HAP-1 (cell line): Measurements from ENCODE around the gene CD247.

Experiments used
- DNase-seq, 2 experiments: peaks; one replicate each; pipeline ENCODE4 v3.0.0-alpha.2; 2016 to 2020; ENCODE audit warnings: low spot score in 2 of 2
- H3K27me3 ChIP-seq: fragments of 250-450 bp; sonication (Bioruptor Pico); 2 replicates; pipeline ENCODE4 v1.5.1; 2020; ENCODE audit warnings: low read depth, mild to moderate bottlenecking, moderate library complexity
- H3K36me3 ChIP-seq: fragments of 250-450 bp; sonication (Bioruptor Pico); replicated peaks from 2 replicates; pipeline ENCODE4 v1.5.1; 2020; ENCODE audit warnings: mild to moderate bottlenecking
- H3K4me1 ChIP-seq: fragments of 250-450 bp; sonication (Bioruptor Pico); 2 replicates; pipeline ENCODE4 v1.5.1; 2020; ENCODE audit warnings: mild to moderate bottlenecking
- H3K4me3 ChIP-seq: fragments of 250-450 bp; sonication (Bioruptor Pico); 2 replicates; pipeline ENCODE4 v1.5.1; 2020; ENCODE audit warnings: mild to moderate bottlenecking, moderate library complexity
- H3K9me3 ChIP-seq: fragments of 250-450 bp; sonication (Bioruptor Pico); 2 replicates; pipeline ENCODE4 v1.5.1; 2020; ENCODE audit warnings: mild to moderate bottlenecking, moderate library complexity
- in situ Hi-C: fragments of 300-500 bp; cut with MboI; formaldehyde crosslinking; loops from 3 replicates; pipeline ENCODE4 v1.14.3; 2020; ENCODE audit warnings: low sequenced_read_pairs, inconsistent platforms, mixed read lengths

CD247 gene

GRCh38 chr1:167463875-167464575 lies 54.3 kb downstream of the CD247 start:
- in situ Hi-C loops: loop anchor here (10.0 kb wide), 1 partner anchor 61 kb away; no protein-coding TSS in a partner anchor
- Histone ChIP-seq H3K4me1 (peaks cover 8% of the 10 kb centered on the region), H3K9me3 (no peaks in the 10 kb centered on the region), H3K4me3 (no peak overlapping the region), H3K27me3 (no peaks in the 10 kb centered on the region), H3K36me3 (no peaks in the 10 kb centered on the region)
- peak in 1 of 2 experiments; percentile 1 for DNase-seq

DNA sequence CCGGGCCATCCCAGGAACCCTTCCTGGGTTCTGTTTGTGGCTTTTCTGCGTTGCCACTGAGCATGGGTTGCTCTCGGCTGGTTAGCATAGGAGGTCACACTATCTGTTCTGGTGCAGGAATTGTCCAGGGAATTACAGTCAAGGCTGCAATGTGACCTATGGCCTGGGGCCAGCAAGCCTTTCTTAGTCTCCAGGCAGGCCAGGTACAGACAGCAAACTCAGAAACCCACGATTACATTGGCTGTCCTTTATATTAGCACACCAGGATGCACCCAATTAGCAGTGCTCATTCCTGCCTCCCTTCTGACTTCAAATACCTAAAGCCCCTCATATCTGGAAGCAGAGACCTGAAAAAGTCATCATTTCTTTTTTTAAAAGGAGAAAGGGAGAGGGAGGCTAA lies 55.2 kb downstream of the CD247 start:
- Histone ChIP-seq H3K4me3 (no peak overlapping the region), H3K27me3 (no peaks in the 10 kb centered on the region), H3K36me3 (no peaks in the 10 kb centered on the region), H3K9me3 (no peaks in the 10 kb centered on the region), H3K4me1 (peaks cover 8% of the 10 kb centered on the region)
- in situ Hi-C loops: loop anchor here (10.0 kb wide), 1 partner anchor 62 kb away; no protein-coding TSS in a partner anchor
- peak in 1 of 2 experiments; percentile 3 for DNase-seq

- H3K4me3 ChIP-seq: no peak overlapping the region
- H3K9me3 ChIP-seq: no peaks in the 10 kb centered on the region
- H3K36me3 ChIP-seq: no peaks in the 10 kb centered on the region
- in situ Hi-C loops: loop anchor here (10.0 kb wide), 1 partner anchor 62 kb away; no protein-coding TSS in a partner anchor
- peaks cover 7% of the 10 kb centered on the region for H3K4me1 ChIP-seq
- peak in 1 of 2 experiments; percentile 5 for DNase-seq
- no peaks in the 10 kb centered on the region for H3K27me3 ChIP-seq
Measured at GRCh38 chr1:167462341-167462740, 56.0 kb downstream of the CD247 start.

DNA sequence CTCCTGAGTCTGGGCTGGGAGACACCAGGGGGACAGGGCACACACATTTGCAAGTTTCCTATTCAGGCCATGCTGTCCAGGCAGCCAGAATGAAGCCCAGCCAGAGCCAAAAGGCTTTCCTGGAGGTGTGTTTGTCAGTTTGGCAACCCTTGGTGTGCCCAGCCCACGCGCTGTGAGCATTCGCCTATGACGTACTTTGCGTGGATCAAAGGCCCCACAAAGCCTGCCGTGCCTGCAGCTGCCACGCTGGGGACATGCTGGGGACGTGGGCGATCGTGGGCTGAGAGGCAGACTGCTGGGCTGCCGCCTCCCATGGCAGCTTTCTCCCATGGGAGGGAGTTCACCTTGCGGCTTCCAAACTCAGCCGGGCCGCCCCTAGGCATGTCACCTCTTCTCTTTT lies 57.5 kb downstream of the CD247 start:
- no peak for DNase-seq
- 0 out of 2 replicates have a peak, but pooled peaks cover 3% of the 10 kb centered on the region for H3K4me1 ChIP-seq
- H3K27me3 ChIP-seq: no peaks in the 10 kb centered on the region
- H3K9me3 ChIP-seq: no peaks in the 10 kb centered on the region
- no peaks in the 10 kb centered on the region for H3K36me3 ChIP-seq
- in situ Hi-C loops: loop anchor here (10.0 kb wide), 1 partner anchor 64 kb away; no protein-coding TSS in a partner anchor
- H3K4me3 ChIP-seq: no peak overlapping the region

GRCh38 chr1:167457936-167458584 lies 60.3 kb downstream of the CD247 start:
- in situ Hi-C loops: no loop called here
- no peaks in the 10 kb centered on the region for H3K36me3 ChIP-seq
- H3K4me1 ChIP-seq: peaks cover 14% of the 10 kb centered on the region
- no peak for DNase-seq
- H3K4me3 ChIP-seq: no peak overlapping the region
- no peaks in the 10 kb centered on the region for H3K27me3 ChIP-seq
- H3K9me3 ChIP-seq: no peaks in the 10 kb centered on the region

- no peaks in the 10 kb centered on the region for H3K9me3 ChIP-seq
- H3K36me3 ChIP-seq: no peaks in the 10 kb centered on the region
- no peaks in the 10 kb centered on the region for H3K27me3 ChIP-seq
- no peak overlapping the region for H3K4me3 ChIP-seq
- no peak for DNase-seq
- in situ Hi-C loops: no loop called here
- peaks cover 14% of the 10 kb centered on the region for H3K4me1 ChIP-seq
Measured at GRCh38 chr1:167456926-167457325, 61.4 kb downstream of the CD247 start.

- Histone ChIP-seq H3K36me3 (no peaks in the 10 kb centered on the region), H3K4me1 (peaks cover 14% of the 10 kb centered on the region), H3K9me3 (no peaks in the 10 kb centered on the region), H3K27me3 (no peaks in the 10 kb centered on the region), H3K4me3 (no peak overlapping the region)
- in situ Hi-C loops: no loop called here
- DNase-seq: no peak
Measured at GRCh38 chr1:167456524-167456923, 61.8 kb downstream of the CD247 start.

DNA sequence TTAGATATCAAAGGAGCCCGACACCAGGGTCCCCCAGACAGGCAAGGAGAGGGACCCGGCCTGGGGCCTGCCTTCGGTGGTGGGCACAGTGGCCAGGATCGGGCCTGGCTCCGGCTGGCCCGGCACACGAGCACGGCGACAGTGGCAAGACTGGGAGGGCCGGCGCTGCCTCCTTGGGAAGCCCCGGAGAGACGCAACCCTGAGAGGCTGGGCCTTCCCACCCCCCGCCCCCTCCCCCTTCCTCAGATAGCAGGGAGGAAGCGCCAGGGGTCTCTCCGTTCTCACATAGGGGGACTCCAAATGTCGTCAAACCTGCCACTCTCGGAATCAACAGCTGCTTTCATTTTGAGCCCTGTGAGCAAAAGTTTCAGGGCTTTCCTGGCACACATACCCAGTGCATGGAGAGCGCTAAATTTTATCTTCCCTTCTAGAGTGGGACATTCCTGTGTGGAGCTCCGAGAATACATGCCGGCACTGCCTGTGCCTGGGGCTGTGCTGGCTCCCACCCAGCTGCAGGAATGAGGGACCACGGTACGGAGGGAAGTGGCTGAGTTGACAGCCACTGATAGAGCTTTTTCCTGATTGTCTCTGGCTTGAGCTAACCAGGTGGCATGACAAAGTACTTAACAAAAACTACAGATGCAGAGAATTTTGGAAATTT lies 62.4 kb downstream of the CD247 start:
- peak; percentile 48 to 52 for DNase-seq
- Histone ChIP-seq H3K4me3 (peak overlapping the region; percentile 40), H3K9me3 (no peaks in the 10 kb centered on the region), H3K36me3 (no peaks in the 10 kb centered on the region), H3K4me1 (peaks cover 14% of the 10 kb centered on the region), H3K27me3 (no peaks in the 10 kb centered on the region)
- in situ Hi-C loops: no loop called here

DNA sequence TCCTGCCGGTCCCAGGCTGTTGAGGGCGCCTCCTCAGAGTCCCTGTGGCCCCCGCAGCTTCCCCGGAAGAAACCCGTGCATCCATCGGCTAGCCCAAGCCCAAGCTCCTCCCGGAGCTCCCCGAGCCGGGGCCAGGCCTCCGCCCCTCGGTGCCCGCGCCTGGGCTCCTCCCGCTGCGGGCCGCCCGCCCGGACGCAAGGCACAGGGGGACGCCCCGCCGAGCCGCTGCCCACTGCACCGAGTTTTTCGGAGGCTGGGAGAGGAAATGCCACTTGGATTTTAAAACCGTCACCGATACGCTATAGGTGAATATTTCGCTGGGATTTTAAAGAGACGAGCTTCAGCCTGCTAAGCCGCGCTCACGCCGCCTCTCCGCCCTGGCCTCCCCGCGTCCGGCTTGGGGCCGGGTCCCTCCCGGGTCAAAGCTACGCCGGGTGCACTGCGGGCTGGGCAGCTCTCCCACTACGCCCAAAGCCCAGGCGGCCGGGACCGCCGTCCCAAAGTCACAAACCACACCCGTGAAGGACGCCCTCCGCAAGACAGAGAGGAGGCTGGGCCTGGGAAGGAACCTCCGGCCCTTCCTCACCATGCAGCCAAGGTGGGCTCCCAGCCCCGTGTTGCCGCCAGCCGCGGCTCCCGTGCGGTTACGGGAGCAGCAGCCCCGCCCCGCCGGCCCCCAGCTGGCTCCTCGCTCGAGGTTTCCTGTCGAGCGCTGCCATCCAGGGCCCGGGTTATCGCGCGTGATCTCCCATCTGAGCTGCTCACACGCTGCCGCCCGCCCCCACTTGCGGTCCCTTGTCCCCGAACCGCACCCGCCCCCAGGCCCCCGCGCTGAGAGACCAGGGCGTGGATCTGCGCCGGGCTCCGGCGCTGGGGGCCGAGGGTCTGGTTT lies 63.2 kb downstream of the CD247 start:
- Histone ChIP-seq H3K36me3 (no peaks in the 10 kb centered on the region), H3K4me3 (peak overlapping the region; percentile 40), H3K4me1 (peaks cover 14% of the 10 kb centered on the region), H3K27me3 (no peaks in the 10 kb centered on the region), H3K9me3 (no peaks in the 10 kb centered on the region)
- DNase-seq: peak; percentile 26 to 72
- in situ Hi-C loops: no loop called here

GRCh38 chr1:167454304-167454893 lies 63.9 kb downstream of the CD247 start:
- Histone ChIP-seq H3K4me3 (peak overlapping the region; percentile 40), H3K4me1 (peaks cover 14% of the 10 kb centered on the region), H3K27me3 (no peaks in the 10 kb centered on the region), H3K9me3 (no peaks in the 10 kb centered on the region), H3K36me3 (no peaks in the 10 kb centered on the region)
- in situ Hi-C loops: no loop called here
- DNase-seq: peak in 1 of 2 experiments; percentile 27

- no peaks in the 10 kb centered on the region for H3K36me3 ChIP-seq
- no peaks in the 10 kb centered on the region for H3K9me3 ChIP-seq
- no peaks in the 10 kb centered on the region for H3K27me3 ChIP-seq
- peaks cover 14% of the 10 kb centered on the region for H3K4me1 ChIP-seq
- in situ Hi-C loops: no loop called here
- H3K4me3 ChIP-seq: no peak overlapping the region
- DNase-seq: peak in 1 of 2 experiments; percentile 37
Measured at GRCh38 chr1:167453123-167453522, 65.2 kb downstream of the CD247 start.

DNA sequence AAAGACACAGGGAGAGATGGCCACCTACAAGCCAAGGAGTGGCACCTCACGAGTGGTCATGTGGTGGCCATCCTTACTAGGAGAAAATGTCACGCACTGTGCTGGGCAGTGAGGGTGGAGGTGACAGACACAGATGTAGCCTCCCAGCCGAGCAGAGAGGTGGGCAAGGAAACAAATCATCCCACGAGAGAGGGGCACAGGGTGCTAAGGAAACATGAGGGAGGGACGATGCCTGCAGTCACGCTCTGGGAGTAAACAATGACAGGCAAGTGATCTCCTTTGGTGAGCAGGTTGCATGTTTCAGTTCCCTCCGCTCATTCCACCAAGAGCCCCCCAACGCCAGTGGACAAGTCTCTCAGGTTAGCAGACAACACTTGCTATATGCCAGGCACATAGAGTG lies 65.8 kb downstream of the CD247 start:
- DNase-seq: no peak
- Histone ChIP-seq H3K9me3 (no peaks in the 10 kb centered on the region), H3K27me3 (no peaks in the 10 kb centered on the region), H3K4me1 (peaks cover 14% of the 10 kb centered on the region), H3K4me3 (no peak overlapping the region), H3K36me3 (no peaks in the 10 kb centered on the region)
- in situ Hi-C loops: no loop called here

- in situ Hi-C loops: no loop called here
- Histone ChIP-seq H3K4me1 (peaks cover 14% of the 10 kb centered on the region), H3K36me3 (no peaks in the 10 kb centered on the region), H3K4me3 (no peak overlapping the region), H3K9me3 (no peaks in the 10 kb centered on the region), H3K27me3 (no peaks in the 10 kb centered on the region)
- DNase-seq: no peak
Measured at GRCh38 chr1:167450843-167451242, 67.5 kb downstream of the CD247 start.
